ENCODE results near the gene STK32C.

- TF ChIP-seq CTCF (IDR thresholded peaks at IDR 0.05) (no peak), POLR2A (IDR thresholded peaks at IDR 0.05) (no peak)
Measured at GRCh38 chr10:132335189-132336063, 27.7 kb upstream of the STK32C start.

All from prostate gland (tissue), 2 donors.